ENCODE measurements around the gene CD7.

CD7 gene

DNA sequence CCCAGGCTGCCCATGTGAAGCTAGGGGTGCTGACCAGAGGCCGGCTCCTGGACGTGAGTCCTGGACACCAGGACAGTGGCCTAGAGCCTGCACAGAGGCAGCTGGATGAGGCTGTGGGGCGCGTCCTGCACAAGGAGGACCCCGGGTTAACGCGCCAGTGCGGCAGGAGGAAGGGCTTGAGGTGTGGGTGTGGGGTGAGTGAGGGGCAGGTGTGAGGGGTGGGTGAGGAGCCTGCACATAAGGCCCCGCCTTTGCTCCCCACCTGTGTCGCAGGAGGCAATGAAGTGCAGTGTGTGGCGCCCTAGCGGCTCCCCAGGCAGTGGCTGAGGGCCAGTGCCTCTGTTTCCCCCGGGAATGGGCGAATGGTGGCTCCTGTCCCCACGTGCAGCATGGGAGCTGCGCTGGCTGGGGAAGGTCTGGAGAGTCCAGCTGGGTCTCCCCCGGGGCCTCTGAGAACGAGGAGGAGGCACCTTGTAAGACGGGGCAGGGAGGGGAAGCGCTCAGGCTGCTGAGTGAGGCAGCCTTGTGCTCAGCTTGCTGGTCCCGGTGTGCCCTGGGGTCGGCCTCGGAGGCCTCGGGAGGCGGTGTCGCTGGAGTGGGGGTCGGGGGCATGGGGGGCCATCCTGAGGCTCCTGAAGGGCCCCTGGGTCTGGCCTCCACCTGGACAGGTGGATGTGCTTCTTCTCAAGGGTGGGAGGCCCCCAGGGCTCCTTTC lies 3.2 kb downstream of the CD7 start:
- DNase-seq (ENCODE audit: low read depth), result no peak

DNA sequence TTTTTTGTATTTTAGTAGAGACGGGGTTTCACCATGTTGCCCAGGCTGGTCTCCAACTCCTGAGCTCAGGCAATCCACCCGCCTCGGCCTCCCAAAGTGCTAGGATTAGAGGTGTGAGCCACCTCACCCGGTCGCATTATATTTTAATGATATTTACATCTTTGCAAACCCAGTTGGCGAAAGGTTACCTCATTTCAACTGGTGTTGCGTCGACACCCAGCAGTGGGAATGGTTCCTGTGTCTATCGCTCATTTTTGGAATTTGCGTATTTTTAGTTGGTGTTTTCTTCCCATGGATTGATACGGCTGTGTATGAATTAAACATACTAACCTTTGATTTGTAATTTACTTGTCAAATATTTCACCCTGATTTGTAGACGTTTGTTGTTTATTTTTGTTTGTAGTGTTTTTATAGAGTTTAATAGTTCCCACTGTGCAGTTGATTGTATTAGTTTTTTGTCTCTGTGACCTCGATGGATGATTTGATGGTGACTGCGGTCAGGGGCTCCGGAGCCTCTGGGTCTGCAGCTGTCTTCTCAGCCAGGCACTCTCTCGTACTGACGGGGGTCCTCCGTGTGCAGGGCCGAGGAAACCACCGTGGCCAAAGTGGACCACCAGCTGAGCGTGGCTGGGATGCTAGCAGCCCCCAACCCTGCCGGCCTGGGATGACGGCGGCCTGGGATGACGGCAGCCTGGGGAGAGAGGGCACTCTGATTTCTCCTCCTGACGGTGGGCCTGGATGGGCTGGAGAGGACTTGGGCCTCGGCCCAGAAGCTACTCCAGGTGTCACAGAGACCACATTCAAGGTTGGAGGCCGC lies 4.0 kb downstream of the CD7 start:
- DNase-seq (ENCODE audit: low read depth), result no peak

DNA sequence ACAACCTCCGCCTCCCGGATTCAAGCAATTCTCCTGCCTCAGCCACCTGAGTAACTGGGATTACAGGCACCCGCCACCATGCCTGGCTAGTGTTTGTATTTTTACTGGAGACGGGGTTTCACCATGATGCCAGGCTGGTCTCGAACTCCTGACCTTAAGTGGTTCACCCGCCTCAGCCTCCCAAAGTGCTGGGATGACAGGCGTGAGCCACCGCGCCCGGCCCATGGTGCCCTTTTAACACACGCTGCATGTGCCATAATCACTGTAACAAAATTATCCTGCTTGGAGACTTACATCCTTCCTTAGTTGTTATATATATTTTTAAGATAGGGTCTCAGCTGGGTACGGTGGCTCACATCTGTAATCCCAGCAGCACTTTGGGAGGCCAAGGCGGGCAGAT lies 5.4 kb downstream of the CD7 start:
- DNase-seq (ENCODE audit: low read depth), result no peak

DNA sequence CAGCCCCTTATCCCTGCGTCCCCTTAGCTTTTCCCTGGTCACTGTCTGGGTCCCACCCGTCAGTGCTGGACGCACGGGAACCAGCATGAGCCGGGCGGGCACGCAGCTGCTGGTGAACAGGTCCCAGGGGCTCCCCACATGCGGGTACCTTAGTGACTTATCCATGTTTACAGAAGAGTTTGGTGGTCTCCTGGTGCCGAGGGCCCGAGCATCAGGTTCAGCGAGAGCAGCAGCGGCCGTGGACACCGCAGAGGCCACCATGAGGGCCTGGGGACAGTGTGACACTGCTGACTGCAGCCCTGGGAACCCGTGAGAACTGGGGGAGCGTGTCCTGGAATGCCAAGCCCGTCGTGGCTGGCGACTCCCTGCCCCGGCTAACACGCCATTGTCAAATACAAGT lies 6.5 kb downstream of the CD7 start:
- DNase-seq (ENCODE audit: low read depth), result no peak

DNA sequence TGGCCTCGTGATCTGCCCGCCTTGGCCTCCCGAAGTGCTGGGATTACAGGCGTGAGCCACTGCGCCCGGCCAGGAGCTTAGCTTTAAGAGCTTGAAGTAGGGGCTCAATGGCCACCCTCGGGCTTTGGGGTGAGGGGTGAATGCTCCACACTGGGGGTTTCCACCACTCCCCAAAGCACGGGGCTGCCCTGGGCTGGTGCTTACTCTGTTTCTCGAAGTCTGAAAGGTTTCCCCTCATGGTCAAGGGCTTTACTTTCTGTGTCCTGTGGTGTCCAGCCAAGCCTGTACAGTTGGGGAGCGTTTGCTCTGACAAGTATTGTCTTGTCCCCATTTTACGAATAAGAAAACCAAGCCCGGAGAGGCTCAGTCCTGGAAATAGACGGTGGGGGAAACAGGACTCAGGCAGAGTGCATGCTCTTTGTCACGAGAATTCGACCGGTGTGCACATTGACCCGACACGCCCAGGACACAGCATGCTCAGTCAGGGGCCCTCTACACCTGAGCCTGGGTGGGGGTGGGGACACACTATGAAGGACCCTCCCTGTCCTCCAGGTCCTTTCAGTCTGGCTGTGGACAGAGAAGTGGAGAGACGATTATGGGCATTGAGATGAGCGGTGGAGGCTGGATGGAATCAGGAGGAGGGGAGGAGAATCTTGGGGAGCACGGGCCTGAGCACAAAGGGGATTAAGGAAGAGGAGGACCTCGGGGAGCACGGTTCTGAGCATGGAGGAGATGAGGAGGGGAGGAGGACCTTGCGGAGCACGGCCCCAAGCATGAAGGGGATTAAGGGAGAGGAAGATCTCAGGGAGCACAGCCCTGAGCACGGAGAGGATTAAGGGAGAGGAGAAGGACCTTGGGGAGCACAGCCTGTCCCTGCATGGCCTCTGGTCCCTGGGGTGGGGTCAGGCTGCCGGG lies 7.5 kb downstream of the CD7 start:
- DNase-seq (ENCODE audit: low read depth), result no peak

DNA sequence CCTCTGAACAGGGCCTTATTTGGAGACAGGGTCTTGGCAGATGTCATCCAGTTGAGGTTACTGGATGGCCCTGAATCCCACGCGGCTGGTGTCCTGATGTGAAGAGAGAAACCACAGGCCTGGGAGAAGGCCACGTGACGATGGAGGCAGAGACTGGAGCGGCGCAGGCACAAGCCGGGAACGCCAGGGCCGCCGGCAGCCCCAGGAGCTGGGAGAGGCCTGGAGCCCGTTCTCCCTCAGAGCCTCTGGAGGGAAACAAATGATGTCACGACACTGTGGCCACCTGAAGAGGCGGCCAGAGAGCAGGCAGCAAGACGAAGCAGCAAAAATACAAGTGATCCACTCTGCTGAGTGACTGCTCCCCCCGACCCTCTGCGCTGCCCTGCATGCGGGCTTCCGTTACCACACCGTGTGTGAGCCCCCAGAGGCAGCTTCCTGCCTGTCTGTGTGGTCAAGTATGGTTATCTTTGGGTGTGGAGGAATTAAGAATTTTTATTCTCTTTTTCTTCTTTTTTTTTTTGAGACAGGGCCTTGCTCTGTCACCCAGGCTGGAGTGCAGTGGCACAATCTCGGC lies 11.6 kb downstream of the CD7 start:
- DNase-seq (ENCODE audit: low read depth), result no peak

DNA sequence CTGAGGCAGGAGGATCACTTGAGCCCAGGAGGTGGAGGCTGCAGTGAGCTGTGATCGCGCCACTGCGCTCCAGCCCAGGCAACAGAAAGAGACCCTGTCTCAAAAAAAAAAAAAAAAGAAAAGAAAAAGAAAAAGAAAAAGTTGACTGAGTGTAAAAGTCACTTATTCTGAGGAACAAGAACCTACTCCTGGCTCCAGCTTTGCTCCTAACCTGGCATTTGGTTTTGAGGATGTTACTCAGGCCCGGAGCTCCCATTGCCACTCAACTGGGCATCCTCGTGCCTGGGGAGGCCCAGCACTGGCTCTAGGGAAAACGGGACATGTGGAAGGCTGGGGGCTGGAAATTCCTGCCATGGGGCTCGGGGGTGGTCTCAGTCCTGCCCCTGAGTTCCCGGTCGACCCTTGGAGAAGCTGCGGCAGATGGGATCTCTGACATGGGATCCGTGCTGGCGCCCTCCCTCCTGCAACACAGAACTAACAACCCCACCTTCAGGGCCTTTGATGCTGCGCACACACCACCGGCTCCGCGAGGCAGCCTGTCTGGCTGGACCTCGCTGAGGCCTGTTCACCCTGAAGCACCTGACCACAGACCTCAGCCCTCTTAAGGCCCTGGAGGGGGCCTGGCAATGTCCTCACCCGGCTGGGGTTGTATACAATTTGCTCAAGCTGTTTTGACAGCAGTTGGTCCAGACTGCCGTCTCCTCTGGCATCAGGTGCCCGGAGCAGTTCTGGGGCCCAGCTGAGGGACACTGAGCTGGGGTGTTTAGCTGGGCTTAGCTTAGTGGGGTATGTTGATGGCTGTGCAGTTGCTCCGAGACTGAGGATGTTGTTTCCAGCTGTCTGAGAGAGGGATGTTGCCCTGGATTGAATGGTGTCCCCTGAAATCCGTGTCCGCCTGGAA lies 12.3 kb downstream of the CD7 start:
- DNase-seq (ENCODE audit: low read depth), result no peak

DNA sequence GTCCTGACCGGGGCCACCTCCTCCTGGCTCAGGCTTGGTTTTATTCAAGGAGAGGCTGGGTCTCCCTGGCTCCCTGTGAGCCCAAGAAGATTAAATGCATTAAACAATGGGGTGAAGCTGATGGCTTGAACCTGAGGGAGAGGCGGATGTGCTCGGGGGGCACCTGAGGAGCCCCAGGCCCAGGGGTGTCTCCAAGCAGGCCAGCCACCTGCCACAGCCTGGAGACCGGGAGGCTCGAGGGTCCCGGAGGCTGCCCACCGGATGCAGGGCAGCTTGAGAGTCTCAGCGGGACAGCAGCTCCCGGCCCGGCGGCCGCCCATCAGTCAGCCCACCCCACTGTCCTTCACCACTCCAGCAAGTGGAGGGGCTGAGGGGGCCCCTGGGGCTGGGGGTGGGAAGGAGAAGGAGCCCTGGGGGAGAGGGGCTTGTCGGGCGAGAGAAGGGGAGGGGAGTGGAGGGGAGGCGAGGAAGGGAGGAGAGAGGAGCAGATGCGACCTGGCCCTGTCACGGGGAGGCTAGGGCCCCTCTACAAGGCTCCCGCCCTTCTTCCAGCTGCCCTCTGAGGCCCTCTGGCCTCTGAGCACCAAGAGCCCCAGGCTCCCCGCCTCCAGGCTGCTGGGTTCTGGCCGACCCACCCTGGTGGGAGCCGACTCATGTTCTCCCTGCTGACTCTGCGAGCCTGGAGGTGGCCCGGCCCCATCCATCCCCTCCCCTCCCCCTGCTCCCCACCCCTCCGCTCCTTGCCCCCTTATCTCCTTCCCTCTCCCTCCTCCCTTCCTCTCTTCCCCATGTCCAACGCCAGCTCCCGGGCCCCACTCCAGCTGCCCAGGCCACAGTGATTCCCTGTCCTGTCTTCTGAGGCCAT lies 13.2 kb downstream of the CD7 start:
- DNase-seq (ENCODE audit: low read depth), result no peak

DNA sequence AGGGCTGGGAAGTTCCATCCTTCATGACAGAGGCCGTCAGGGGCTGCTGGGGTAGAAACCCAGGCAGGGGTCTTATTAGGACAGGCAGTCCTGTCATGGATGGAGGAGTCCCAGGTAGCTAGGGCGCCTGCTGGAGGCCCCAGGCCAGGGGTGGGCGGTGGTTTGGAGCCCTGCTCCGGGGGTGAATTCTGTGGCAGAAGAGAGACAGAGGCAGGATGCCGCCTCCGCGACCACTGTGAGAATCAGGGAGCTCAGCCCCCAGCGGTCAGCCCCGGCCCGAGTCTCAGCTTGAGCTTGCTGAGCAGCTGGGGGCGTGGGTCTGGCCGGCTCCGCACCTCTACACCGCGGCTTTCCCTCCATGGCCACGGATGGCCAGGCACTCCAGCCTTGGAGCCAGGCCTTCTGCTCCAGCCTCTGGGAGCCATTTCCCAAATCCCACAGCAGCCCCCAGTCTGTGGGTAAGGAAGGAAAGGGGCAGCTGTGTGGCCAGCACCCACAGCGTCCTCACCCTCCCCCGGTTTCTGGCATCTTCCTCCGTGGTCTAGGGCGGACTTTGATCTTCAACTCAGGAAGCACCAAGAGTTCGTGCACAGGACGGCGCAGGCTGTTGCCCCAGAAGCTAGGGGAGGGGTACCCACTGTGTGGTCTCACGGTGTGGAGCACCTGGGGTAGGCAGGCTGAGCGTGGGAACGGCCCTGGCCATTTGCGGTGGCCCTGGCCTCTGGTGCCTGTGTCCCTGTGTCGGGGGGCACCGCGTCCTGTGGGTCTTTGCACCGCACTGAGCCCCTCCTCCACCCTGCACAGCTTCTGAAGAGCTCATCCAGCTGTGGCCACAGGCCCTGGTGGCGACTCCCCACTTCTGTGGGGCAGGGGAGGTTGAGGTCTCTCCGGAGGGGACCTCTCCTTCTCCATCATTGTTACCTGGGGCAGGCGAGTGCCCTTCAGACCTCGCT lies 14.1 kb downstream of the CD7 start:
- no peak for DNase-seq (ENCODE audit: low read depth)

DNA sequence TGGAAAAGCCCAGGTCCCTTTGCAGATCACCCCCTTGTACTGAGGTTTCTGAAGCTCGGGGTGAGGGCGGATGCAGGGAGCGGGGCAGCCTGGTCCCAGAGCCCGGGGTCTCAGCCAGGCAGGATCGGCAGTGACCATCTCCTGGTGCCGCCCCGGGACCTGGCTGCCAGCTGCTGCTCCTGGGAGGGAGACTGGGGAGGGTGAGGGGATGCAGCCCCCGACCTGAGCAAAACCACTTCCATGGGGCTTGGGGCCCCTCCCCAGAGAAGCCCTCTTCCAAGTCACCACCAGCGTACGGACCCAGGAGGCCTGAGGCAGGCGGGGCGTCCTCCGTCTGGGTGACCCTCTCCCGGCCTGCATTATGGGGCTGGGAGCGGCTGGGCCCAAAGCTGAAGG lies 14.8 kb downstream of the CD7 start:
- DNase-seq (ENCODE audit: low read depth), result no peak

DNA sequence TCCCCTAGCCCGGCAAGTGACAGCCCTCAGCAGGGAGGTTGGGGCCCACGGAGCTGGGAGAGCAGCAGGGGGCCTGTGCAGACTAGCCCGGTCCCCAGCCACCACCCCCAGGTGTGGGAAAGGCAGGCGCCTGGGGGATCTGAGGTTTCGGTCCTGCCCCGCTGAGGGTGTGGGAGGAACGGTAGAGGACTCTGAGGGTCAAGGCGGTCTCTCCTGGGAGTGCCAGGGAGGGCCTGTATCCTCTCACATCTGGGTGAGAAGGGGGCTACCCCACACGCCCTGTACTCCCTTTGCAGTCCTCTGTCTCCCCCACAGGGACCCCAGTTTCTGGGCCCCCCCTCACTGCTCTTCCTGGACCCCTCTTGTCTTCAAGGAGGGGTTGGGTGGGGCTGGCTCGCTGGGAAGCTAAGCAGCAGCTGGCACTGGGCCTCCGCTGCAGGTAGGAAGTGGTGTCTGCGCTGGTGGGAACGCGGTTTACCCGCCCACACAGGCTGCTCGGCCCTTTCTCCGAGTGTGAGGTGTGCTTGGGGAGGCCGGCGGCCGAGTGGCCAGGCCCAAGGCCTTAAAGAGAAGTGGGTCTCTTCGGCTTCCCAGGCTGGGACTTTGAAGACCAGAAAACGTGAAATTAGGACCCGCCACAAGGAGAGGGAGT lies 15.4 kb downstream of the CD7 start:
- DNase-seq (ENCODE audit: low read depth), result no peak

DNA sequence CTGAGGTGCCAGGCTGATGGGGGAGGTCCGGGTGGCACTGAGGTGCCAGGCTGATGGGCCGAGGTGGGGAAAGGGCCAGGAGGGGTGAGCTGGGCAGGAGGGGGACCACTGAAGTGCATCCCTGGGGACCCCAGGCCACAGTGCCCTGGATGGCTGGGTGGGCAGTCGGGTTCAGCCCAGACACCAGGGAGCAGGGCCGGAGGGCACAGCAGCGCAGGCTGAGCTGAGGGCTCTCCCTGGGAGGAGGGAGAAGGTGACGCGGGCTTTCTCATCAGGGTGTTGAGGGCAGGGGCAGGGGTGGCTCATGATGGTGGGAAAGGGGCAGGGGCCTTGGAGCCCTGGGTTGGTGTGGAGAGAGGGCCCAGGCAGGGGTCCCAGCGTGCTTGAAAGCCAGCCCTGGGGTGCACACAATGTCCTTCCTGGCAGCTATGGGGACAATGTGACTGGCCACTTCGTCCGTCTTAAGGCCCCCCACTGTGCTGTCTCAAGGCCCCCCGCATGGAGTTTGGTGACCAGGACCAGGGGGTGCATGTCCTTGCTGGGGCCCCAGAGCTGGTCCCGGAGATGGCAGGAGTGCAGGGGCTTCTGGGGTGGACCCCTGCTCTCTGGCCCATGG lies 16.0 kb downstream of the CD7 start:
- DNase-seq (ENCODE audit: low read depth), result no peak

DNA sequence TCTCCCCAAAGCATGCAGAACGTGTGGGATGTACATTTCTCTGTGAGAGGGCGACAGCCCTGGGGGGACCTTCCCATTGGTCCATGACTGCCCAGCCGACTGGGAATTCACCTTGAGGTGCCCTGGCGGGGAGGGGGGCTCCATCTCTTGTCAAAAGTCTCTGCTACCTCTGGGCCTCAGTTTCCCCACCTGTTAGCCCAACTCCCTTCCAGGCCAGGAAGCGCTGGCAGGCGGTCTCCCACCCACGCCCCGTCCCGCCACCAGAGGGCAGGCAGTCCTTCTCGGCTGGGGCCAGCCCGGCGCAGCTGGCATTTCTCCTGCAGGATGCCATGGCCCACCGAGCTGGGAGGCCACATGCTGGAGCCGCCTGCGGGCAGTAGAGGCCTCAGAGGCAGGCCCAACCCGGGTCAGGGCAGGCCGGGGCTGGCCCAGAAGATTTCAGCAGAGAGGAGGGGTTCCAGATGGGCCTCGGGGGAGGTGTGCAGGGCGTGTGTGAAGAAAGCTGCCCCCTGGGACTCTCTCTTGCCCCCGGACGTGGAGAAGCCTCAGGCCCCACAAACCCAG lies 16.6 kb downstream of the CD7 start:
- no peak for DNase-seq (ENCODE audit: low read depth)

DNA sequence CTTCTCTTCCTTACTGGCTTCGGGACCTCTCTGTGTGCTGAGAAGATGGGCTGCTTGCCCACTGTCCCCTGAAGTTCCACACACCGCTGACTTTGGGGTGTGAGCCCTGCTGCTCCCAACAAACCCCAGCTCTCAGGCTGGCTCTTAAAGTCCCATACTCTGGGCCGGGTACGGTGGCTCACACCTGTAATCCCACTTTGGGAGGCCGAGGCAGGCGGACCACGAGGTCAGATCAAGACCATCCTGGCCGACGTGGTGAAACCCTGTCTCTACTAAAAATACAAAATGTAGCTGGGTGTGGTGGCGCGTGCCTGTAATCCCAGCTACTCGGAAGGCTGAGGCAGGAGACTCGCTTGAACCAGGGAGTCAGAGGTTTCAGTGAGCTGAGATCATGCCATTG lies 17.2 kb downstream of the CD7 start:
- DNase-seq (ENCODE audit: low read depth), result no peak

DNA sequence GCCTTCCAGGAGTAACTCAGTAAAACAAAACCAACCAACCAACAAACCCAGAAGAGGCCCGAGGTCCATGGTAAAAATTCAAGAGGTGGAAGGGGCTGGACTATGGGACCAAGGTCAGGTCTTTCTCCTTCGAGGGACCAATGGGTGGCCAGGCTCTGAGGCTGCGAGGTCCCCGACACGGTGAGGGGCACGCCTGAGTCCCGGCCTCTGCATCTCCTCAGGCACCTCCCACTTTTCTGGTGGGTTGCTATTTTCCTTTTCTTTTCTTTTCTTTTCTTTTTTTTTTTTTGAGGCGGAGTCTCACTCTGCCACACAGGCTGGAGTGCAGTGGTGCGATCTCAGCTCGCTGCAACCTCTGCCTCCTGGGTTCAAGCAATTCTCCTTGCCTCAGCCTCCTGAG lies 18.0 kb downstream of the CD7 start:
- DNase-seq (ENCODE audit: low read depth), result no peak

DNA sequence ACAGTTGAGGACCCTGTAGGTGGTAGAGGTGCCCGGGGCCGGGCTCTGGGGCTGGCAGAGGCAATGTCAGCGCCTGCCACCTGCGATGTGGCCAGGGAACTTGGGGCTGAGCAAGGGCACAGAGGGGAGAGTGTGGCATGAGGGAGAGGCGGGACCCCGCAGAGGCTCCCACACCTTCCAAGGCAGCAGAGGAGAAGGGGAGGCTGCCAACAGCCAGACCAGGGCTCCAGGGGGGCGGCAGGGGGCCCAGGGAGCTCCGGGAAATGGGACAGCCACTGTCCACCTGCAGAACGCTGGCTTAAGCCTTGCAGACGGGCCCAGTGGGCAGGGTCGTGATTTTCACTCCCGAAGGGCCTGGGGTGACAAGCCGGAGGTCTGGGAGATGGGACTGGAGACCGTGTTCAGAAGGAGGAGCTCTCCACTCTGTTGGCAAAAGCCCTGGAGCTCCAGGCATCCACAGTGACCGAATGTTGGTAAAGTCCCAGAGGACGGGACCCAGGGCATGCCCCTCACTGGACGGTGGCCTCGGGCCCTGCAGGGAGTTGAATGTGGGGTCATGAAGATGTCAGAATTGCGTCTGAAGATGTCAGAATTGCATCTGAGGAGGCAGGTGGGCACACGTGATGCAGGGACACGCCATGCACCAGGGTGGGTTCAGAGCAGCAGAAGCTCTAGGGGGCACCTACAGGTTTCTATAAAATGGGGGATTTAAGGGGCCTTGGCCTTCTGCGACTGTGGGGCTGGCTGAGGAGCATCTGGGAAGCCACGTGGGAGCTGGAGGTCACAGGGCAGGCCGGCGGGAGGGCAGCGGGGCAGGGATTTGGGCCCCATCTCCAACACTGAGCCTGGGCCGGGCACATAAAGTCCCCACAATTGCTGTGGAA lies 18.6 kb downstream of the CD7 start:
- no peak for DNase-seq (ENCODE audit: low read depth)

Data from stimulated activated CD8-positive, alpha-beta memory T cell treated with anti-CD3 and anti-CD28 coated beads, Interleukin-12 subunit alpha, Interleukin-12 subunit beta, amount 100 ng/mL, for 1 hour (primary cell).